ENCODE measurements around the gene ZP2. TPM values are rescaled to one million over a fixed set of nuclear protein-coding genes. Genes with fewer than 3 reads are reported as not detected.

ZP2 gene
- total and polyA plus RNA-seq, 2 of the 4 experiments (the other 2 are of a cell fraction) = not detected

DNA sequence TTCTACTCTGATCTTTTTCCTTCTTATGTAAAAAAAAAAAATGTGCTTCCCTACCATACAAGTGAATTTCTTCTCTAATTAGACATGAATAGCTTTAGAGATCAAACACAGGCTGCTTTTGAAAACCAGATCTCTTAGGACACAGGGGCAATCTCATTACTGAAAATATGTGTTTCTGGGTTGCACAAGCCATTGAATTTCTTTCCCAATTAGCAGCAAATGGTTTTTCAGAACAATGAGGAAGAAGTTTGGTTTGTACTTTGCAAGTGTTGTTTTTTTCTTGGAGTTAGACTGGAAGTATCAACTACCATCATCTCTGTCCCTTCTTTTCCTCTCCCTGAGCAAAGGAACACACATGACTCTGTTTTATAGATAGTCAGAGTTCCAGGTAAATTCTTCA is 16.5 kb upstream of the ZP2 start:
- Histone ChIP-seq H3K4me1 (ENCODE audit: control insufficient read depth, insufficient read depth, low read length) (no peaks in the 10 kb centered on the region), H2BK20ac (ENCODE audit: low read depth, low read length) (no peak overlapping the region), H3K23ac (ENCODE audit: low read depth, low read length) (no peak overlapping the region), H3K79me1 (ENCODE audit: low read depth in 1 of 2, low read length in 2 of 2) (no peaks in the 10 kb centered on the region), H3K9me1 (ENCODE audit: insufficient read depth, low read length) (no peaks in the 10 kb centered on the region), H2AFZ (replicated peaks; ENCODE audit: low read length, poor library complexity) (no peak overlapping the region), H3K18ac (ENCODE audit: low read depth, low read length) (no peak overlapping the region), H3K4me2 (ENCODE audit: low read depth, low read length) (no peak overlapping the region), H3K27me3 (ENCODE audit: control insufficient read depth, insufficient read depth, low read length) (peaks cover 18% of the 10 kb centered on the region), H2BK5ac (ENCODE audit: low read depth, low read length, poor library complexity, severe bottlenecking) (no peak overlapping the region), H4K20me1 (ENCODE audit: insufficient read depth, low read length) (no peaks in the 10 kb centered on the region), H4K91ac (ENCODE audit: insufficient read depth, low read depth, low read length) (no peak overlapping the region), H2BK120ac (ENCODE audit: low read depth, low read length) (no peak overlapping the region), H3K14ac (replicated peaks; ENCODE audit: low read depth, low read length) (no peak overlapping the region), H3K56ac (ENCODE audit: extremely low read depth, insufficient read depth, low read length) (no peak overlapping the region), H2AK9ac (replicated peaks; ENCODE audit: low read depth, low read length, poor library complexity) (no peak overlapping the region), H2BK15ac (ENCODE audit: low read depth, low read length) (no peak overlapping the region), H3K4ac (ENCODE audit: low read depth, low read length) (no peak overlapping the region), H3K27ac (ENCODE audit: insufficient read depth, low read length) (no peak overlapping the region), H3K9me3 (ENCODE audit: control insufficient read depth, insufficient read depth, low read length) (no peaks in the 10 kb centered on the region), H4K8ac (ENCODE audit: low read depth in 2 of 2, low read length in 2 of 2) (no peak overlapping the region), H3K9ac (ENCODE audit: low read depth, low read length) (no peak overlapping the region), H3K4me3 (ENCODE audit: insufficient read depth, low read depth, low read length) (no peak overlapping the region), H3K36me3 (ENCODE audit: control insufficient read depth, insufficient read depth, low read length) (no peaks in the 10 kb centered on the region), H2AK5ac (ENCODE audit: low read depth, low read length) (no peak overlapping the region), H4K5ac (ENCODE audit: low read depth, low read length) (no peak overlapping the region)
- dilution Hi-C loops (cut with HindIII; ENCODE audit: low sequenced_read_pairs, unreplicated experiment) (no loop called here), in situ Hi-C loops (cut with MboI; ENCODE audit: low sequenced_read_pairs) (no loop called here), intact Hi-C loops (cut with micrococcal nuclease) (no loop called here)
- DNase-seq (no peak), ATAC-seq (ENCODE audit: low read depth) (no peak)
- ChIA-PET POLR2A (ENCODE audit: unreplicated experiment) (no interaction called here), CTCF (no interaction called here)
- no TSS peak for BruUV-seq (replicated peaks)
- no peak for TF ChIP-seq CEBPB (IDR thresholded peaks at IDR 0.05; ENCODE audit: low read depth, low read length)
- TF ChIP-seq MXI1 (IDR thresholded peaks at IDR 0.05; ENCODE audit: borderline replicate concordance, low read depth, low read length) = no peak
- TF ChIP-seq MAFK (IDR thresholded peaks at IDR 0.05; ENCODE audit: low read depth, low read length) = no peak
- no peak for TF ChIP-seq POLR2A (IDR thresholded peaks at IDR 0.05; ENCODE audit: low read depth, low read length)
- TF ChIP-seq, protein P1, sequence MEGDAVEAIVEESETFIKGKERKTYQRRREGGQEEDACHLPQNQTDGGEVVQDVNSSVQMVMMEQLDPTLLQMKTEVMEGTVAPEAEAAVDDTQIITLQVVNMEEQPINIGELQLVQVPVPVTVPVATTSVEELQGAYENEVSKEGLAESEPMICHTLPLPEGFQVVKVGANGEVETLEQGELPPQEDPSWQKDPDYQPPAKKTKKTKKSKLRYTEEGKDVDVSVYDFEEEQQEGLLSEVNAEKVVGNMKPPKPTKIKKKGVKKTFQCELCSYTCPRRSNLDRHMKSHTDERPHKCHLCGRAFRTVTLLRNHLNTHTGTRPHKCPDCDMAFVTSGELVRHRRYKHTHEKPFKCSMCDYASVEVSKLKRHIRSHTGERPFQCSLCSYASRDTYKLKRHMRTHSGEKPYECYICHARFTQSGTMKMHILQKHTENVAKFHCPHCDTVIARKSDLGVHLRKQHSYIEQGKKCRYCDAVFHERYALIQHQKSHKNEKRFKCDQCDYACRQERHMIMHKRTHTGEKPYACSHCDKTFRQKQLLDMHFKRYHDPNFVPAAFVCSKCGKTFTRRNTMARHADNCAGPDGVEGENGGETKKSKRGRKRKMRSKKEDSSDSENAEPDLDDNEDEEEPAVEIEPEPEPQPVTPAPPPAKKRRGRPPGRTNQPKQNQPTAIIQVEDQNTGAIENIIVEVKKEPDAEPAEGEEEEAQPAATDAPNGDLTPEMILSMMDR (conservative IDR thresholded peaks at IDR 0.05; ENCODE audit: low read depth, low read length) = no peak
